Lower lobe of right lung (tissue), 2 donors: ENCODE measurements around the gene ZG16B. TPM values are rescaled to one million over a fixed set of nuclear protein-coding genes. Genes with fewer than 3 reads are reported as not detected.

ENCODE experiments used
- ATAC-seq, 2 donors: fragments of 200-7000 bp; cut with Tn5 transposase; one replicate each; pipeline ENCODE4 v1.9.1; 2020 to 2022; ENCODE audit warnings: mild to moderate bottlenecking in 2 of 2, moderate library complexity in 2 of 2
- DNase-seq: peaks from one replicate; pipeline ENCODE4 v3.0.0-alpha.2; 2020
- H3K27ac ChIP-seq: fragments of 200-600 bp; one replicate; pipeline ENCODE4 v1.8.0; 2022
- H3K27me3 ChIP-seq: fragments of 200-600 bp; one replicate; pipeline ENCODE4 v1.8.0; 2022; ENCODE audit warnings: low read depth
- H3K36me3 ChIP-seq: fragments of 200-600 bp; one replicate; pipeline ENCODE4 v1.8.0; 2022; ENCODE audit warnings: mild to moderate bottlenecking
- H3K4me1 ChIP-seq: fragments of 200-600 bp; one replicate; pipeline ENCODE4 v1.8.0; 2022
- H3K4me3 ChIP-seq: fragments of 200-600 bp; one replicate; pipeline ENCODE4 v1.8.0; 2022; ENCODE audit warnings: mild to moderate bottlenecking
- H3K9me3 ChIP-seq: fragments of 200-600 bp; one replicate; pipeline ENCODE4 v1.8.0; 2022
- CTCF ChIP-seq: fragments of 200-600 bp; IDR thresholded peaks from one replicate; pipeline ENCODE4 v1.8.0; 2022; ENCODE audit warnings: antibody characterized with exemption, mild to moderate bottlenecking
- intact Hi-C: fragments of 100-400 bp; cut with DNase I; formaldehyde crosslinking; loops from one replicate; pipeline ENCODE4 v1.11.0; 2022
- total RNA-seq: library from RNA; stranded (reverse); fragmentation: NEBNext Ultra II Directional; extraction: Animal tissue kit (Norgen Biotek cat#: 25700); gene quantifications from one replicate; pipeline ENCODE4 v1.2.1, GENCODE V29; 2021
- donor health status: DM: no; HTN: yes; CAD: no; lungs with severe emphysema.

Gene ZG16B
- total RNA-seq, 1 donor from 2014 or later: 4.5 TPM

- no peak for ATAC-seq
- intact Hi-C loops: no loop called here
- H3K9me3 ChIP-seq: peaks cover 8% of the 10 kb centered on the region
- TF ChIP-seq CTCF: no peak
- peaks cover 22% of the 10 kb centered on the region for H3K27me3 ChIP-seq
- no peak overlapping the region for H3K4me3 ChIP-seq
- H3K27ac ChIP-seq: no peak overlapping the region
- H3K4me1 ChIP-seq: no peaks in the 10 kb centered on the region
- no peaks in the 10 kb centered on the region for H3K36me3 ChIP-seq
- no peak for DNase-seq
Measured at GRCh38 chr16:2860826-2861567, 30.9 kb downstream of the ZG16B start.

- intact Hi-C loops: no loop called here
- no peak for ATAC-seq
Measured at GRCh38 chr16:2865651-2866050, 35.5 kb downstream of the ZG16B start.

GRCh38 chr16:2866431-2866830 lies 36.3 kb downstream of the ZG16B start:
- ATAC-seq (no peak), DNase-seq (no peak)
- intact Hi-C loops: no loop called here
- Histone ChIP-seq H3K9me3 (no peaks in the 10 kb centered on the region), H3K36me3 (no peaks in the 10 kb centered on the region), H3K4me1 (peaks cover 8% of the 10 kb centered on the region), H3K27ac (no peak overlapping the region), H3K27me3 (peaks cover 5% of the 10 kb centered on the region), H3K4me3 (no peak overlapping the region)
- no peak for TF ChIP-seq CTCF

More at GRCh38 chr16:2865651-2866050, 35.5 kb downstream of the ZG16B start:
- peaks cover 6% of the 10 kb centered on the region for H3K9me3 ChIP-seq
- peaks cover 5% of the 10 kb centered on the region for H3K27me3 ChIP-seq
- peaks cover 8% of the 10 kb centered on the region for H3K4me1 ChIP-seq
- no peaks in the 10 kb centered on the region for H3K36me3 ChIP-seq
- TF ChIP-seq CTCF: no peak
- H3K27ac ChIP-seq: no peak overlapping the region
- H3K4me3 ChIP-seq: no peak overlapping the region
- DNase-seq: no peak

GRCh38 chr16:2867661-2867986 lies 37.5 kb downstream of the ZG16B start:
- Histone ChIP-seq H3K4me1 (peaks cover 8% of the 10 kb centered on the region), H3K4me3 (peak overlapping the region; percentile 71), H3K27ac (peak overlapping the region; percentile 93), H3K9me3 (no peaks in the 10 kb centered on the region), H3K36me3 (no peaks in the 10 kb centered on the region), H3K27me3 (peaks cover 5% of the 10 kb centered on the region)
- no peak for ATAC-seq
- no peak for TF ChIP-seq CTCF
- no peak for DNase-seq
- intact Hi-C loops: no loop called here

- Histone ChIP-seq H3K4me3 (peak overlapping the region; percentile 71), H3K4me1 (peaks cover 8% of the 10 kb centered on the region), H3K27ac (peak overlapping the region; percentile 93), H3K9me3 (no peaks in the 10 kb centered on the region), H3K36me3 (no peaks in the 10 kb centered on the region), H3K27me3 (peaks cover 5% of the 10 kb centered on the region)
- intact Hi-C loops: no loop called here
- DNase-seq (peak; percentile 96), ATAC-seq (peak; percentile 99)
- TF ChIP-seq CTCF: peak; percentile 99
Measured at GRCh38 chr16:2867987-2868789, 38.1 kb downstream of the ZG16B start.
